Neural progenitor cell (in vitro differentiated cells): ENCODE data around the gene PGBD5.

Experiments
- EZH2 ChIP-seq: fragments of 200-600 bp; sonication (generic); IDR thresholded peaks from 2 replicates; pipeline ENCODE4 v1.6.1; 2017; ENCODE audit warnings: antibody characterized with exemption, mild to moderate bottlenecking, moderate library complexity
- EZH2phosphoT487 ChIP-seq: fragments of 200-600 bp; sonication (generic); IDR thresholded peaks from 2 replicates; pipeline ENCODE4 v1.6.1; 2017; ENCODE audit warnings: antibody characterized with exemption
- TF ChIP-seq, protein P1 (sequence below): fragments of 200-600 bp; sonication (generic); IDR thresholded peaks from 2 replicates; pipeline ENCODE4 v1.5.1; 2017; ENCODE audit warnings: antibody characterized with exemption, mild to moderate bottlenecking

DNA sequence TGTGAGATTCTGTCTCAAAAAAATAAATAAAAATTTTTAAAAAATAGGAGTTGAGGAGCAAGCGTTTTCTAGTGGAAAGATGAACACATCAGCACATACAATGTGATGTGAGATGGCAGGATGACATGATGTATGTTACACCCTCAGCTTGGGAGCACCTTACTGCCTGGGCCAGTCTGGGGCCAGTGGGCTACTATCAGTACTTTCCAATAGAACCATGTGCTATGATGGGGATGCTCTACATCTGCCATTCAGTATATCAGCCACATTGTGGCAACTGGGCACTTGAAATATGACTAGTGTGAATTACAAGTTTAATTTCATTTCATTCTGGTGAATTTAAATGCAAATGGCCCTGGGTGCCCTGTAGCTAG lies 156.0 kb downstream of the PGBD5 start:
- TF ChIP-seq, protein P1, sequence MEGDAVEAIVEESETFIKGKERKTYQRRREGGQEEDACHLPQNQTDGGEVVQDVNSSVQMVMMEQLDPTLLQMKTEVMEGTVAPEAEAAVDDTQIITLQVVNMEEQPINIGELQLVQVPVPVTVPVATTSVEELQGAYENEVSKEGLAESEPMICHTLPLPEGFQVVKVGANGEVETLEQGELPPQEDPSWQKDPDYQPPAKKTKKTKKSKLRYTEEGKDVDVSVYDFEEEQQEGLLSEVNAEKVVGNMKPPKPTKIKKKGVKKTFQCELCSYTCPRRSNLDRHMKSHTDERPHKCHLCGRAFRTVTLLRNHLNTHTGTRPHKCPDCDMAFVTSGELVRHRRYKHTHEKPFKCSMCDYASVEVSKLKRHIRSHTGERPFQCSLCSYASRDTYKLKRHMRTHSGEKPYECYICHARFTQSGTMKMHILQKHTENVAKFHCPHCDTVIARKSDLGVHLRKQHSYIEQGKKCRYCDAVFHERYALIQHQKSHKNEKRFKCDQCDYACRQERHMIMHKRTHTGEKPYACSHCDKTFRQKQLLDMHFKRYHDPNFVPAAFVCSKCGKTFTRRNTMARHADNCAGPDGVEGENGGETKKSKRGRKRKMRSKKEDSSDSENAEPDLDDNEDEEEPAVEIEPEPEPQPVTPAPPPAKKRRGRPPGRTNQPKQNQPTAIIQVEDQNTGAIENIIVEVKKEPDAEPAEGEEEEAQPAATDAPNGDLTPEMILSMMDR, result no peak
- no peak for TF ChIP-seq EZH2
- TF ChIP-seq EZH2phosphoT487, result no peak
